Endothelial cell (in vitro differentiated cells): ENCODE data around the gene RFT1. TPM values are rescaled to one million over a fixed set of nuclear protein-coding genes. Genes with fewer than 3 reads are reported as not detected.

Experiments used
- DNase-seq: peaks from one replicate; pipeline ENCODE4 v3.0.0; 2021; ENCODE audit warnings: low spot score
- H3K27ac Mint-ChIP-seq: one replicate; pipeline ENCODE4 v1.8.0; 2021; ENCODE audit warnings: mixed read lengths, inconsistent platforms; ENCODE audit not compliant: unreplicated experiment
- H3K27me3 Mint-ChIP-seq: one replicate; pipeline ENCODE4 v1.8.0; 2021; ENCODE audit warnings: mild to moderate bottlenecking, moderate library complexity, mixed read lengths, inconsistent platforms; ENCODE audit not compliant: unreplicated experiment
- H3K36me3 Mint-ChIP-seq: one replicate; pipeline ENCODE4 v1.8.0; 2021; ENCODE audit warnings: mild to moderate bottlenecking, low read depth, mixed read lengths, inconsistent platforms; ENCODE audit not compliant: unreplicated experiment
- H3K4me1 Mint-ChIP-seq: one replicate; pipeline ENCODE4 v1.8.0; 2021; ENCODE audit warnings: mild to moderate bottlenecking, mixed read lengths, inconsistent platforms; ENCODE audit not compliant: unreplicated experiment
- H3K4me3 Mint-ChIP-seq: one replicate; pipeline ENCODE4 v1.8.0; 2021; ENCODE audit warnings: mild to moderate bottlenecking, mixed read lengths, inconsistent platforms; ENCODE audit not compliant: unreplicated experiment
- H3K9me3 Mint-ChIP-seq: one replicate; pipeline ENCODE4 v1.8.0; 2021; ENCODE audit warnings: mixed read lengths, inconsistent platforms; ENCODE audit not compliant: unreplicated experiment
- total RNA-seq: library from RNA; stranded (reverse); fragmentation: NEBNext Ultra II Directional; extraction: Animal tissue kit (Norgen Biotek cat#: 25700); gene quantifications from one replicate; pipeline ENCODE4 v1.2.1, GENCODE V29; 2021; ENCODE audit not compliant: unreplicated experiment
- TF ChIP-seq, protein P1 (sequence below): fragments of 200-600 bp; sonication (generic); IDR thresholded peaks from one replicate; pipeline ENCODE4 v1.5.0; 2021; ENCODE audit warnings: antibody characterized with exemption; ENCODE audit not compliant: unreplicated experiment

RFT1 gene
- total RNA-seq, 1 donor from 2014 or later = 21.1 TPM

- DNase-seq = no peak
- Mint-ChIP-seq H3K4me3 (no peak overlapping the region), H3K27me3 (peaks cover 2% of the 10 kb centered on the region), H3K27ac (no peak overlapping the region), H3K36me3 (peaks cover 23% of the 10 kb centered on the region), H3K9me3 (no peaks in the 10 kb centered on the region), H3K4me1 (no peaks in the 10 kb centered on the region)
- TF ChIP-seq, protein P1, sequence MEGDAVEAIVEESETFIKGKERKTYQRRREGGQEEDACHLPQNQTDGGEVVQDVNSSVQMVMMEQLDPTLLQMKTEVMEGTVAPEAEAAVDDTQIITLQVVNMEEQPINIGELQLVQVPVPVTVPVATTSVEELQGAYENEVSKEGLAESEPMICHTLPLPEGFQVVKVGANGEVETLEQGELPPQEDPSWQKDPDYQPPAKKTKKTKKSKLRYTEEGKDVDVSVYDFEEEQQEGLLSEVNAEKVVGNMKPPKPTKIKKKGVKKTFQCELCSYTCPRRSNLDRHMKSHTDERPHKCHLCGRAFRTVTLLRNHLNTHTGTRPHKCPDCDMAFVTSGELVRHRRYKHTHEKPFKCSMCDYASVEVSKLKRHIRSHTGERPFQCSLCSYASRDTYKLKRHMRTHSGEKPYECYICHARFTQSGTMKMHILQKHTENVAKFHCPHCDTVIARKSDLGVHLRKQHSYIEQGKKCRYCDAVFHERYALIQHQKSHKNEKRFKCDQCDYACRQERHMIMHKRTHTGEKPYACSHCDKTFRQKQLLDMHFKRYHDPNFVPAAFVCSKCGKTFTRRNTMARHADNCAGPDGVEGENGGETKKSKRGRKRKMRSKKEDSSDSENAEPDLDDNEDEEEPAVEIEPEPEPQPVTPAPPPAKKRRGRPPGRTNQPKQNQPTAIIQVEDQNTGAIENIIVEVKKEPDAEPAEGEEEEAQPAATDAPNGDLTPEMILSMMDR = no peak
Measured at GRCh38 chr3:53116956-53117355, 13.3 kb downstream of the RFT1 start.

GRCh38 chr3:53114412-53115074 lies 15.7 kb downstream of the RFT1 start:
- H3K9me3 Mint-ChIP-seq = no peaks in the 10 kb centered on the region
- H3K4me1 Mint-ChIP-seq = no peaks in the 10 kb centered on the region
- H3K4me3 Mint-ChIP-seq = no peak overlapping the region
- H3K27me3 Mint-ChIP-seq = peaks cover 2% of the 10 kb centered on the region
- no peak overlapping the region for H3K27ac Mint-ChIP-seq
- peaks cover 8% of the 10 kb centered on the region for H3K36me3 Mint-ChIP-seq
- TF ChIP-seq, protein P1 = no peak
- DNase-seq = no peak

DNA sequence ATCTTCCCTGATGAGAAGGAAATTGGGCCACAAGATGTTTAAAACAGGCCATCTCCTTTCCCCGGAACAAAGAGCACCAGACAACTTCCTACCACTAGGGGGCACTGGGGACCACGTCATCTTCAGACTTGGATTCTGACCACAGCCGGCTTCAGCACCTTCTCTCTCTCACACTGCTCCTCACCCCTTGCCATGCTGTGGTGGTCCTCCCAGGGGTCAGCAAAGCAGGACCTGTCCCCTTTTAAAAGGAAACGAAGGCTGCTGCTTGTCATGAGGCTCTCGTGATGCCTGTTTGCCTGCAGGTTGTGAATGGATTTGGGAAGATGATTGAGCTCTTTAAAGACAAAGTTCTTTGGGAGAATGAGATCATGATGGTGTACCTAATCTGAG lies 16.2 kb downstream of the RFT1 start:
- Mint-ChIP-seq H3K4me1 (no peaks in the 10 kb centered on the region), H3K4me3 (no peak overlapping the region), H3K27me3 (peaks cover 2% of the 10 kb centered on the region), H3K27ac (no peak overlapping the region), H3K36me3 (peaks cover 10% of the 10 kb centered on the region), H3K9me3 (no peaks in the 10 kb centered on the region)
- DNase-seq = peak; percentile 84
- TF ChIP-seq, protein P1 = peak; percentile 93

DNA sequence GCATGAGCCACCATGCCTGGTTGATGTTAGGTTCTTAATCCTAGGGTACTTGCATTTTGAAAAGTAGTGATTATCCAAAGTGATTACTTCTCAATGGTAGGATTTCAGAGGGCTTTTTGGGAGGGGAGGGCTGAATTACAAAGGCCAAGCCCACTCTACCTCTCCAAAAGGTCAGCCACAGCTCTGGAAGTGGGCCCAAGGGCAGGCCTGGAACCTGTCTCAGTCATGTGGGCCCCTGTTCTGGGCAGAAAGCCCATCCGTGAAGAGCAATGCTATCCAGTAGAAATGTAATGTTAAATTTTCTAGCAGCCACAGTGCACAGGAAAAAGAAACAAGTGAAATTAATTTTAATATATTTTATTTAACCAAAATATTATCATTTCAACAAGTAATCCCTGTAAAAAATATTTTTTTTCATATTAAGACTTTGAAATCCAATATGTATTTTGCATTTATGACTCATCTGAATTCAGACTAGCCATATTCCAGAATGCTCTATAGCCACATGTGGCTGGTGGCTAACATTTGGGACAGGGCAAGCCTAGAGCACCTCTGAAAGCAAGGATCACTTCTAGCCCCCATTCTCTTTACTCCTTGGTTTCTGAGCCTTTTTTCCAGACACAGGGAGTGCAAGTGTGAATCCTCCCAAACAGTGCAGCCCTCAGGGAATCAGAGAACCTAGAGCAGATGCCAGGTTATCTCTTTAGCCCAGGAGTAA lies 16.8 kb downstream of the RFT1 start:
- no peaks in the 10 kb centered on the region for H3K4me1 Mint-ChIP-seq
- H3K4me3 Mint-ChIP-seq = no peak overlapping the region
- no peaks in the 10 kb centered on the region for H3K9me3 Mint-ChIP-seq
- TF ChIP-seq, protein P1 = no peak
- H3K36me3 Mint-ChIP-seq = peaks cover 10% of the 10 kb centered on the region
- H3K27me3 Mint-ChIP-seq = peaks cover 2% of the 10 kb centered on the region
- no peak for DNase-seq
- no peak overlapping the region for H3K27ac Mint-ChIP-seq

DNA sequence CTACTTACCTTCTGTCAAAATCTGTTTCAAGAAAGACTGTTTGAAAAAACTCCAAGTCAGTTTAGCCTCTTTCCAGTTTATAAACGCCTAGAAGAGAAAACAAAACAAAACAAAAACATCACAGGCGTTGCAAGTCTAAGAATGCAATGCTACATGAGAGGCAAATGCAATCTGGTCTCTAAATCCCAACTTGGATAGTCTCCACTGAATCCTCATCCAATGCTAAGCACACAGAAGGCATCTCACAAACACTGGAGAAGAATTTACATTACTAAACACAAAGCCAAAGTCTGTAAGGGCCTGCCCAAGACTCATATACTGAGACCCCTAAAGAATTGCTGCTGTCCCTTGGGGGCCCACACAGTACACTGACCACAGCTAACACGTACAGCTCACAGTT lies 18.4 kb downstream of the RFT1 start:
- no peak overlapping the region for H3K27ac Mint-ChIP-seq
- TF ChIP-seq, protein P1 = no peak
- no peak overlapping the region for H3K4me3 Mint-ChIP-seq
- no peak for DNase-seq
- peaks cover 4% of the 10 kb centered on the region for H3K36me3 Mint-ChIP-seq
- H3K27me3 Mint-ChIP-seq = no peaks in the 10 kb centered on the region
- H3K4me1 Mint-ChIP-seq = no peaks in the 10 kb centered on the region
- no peaks in the 10 kb centered on the region for H3K9me3 Mint-ChIP-seq
